Caco-2 (cell line): ENCODE results near the gene STEAP1B. TPM values are rescaled to one million over a fixed set of nuclear protein-coding genes. Genes with fewer than 3 reads are reported as not detected.
"Not testable (repeated sequence)": the region's sequence is repeated elsewhere in the genome, so short reads cannot be mapped to it uniquely, and the experiment has no call there.

ENCODE experiments used
- BruUV-seq: library from RNA; stranded (reverse); fragments of 400-500 nt; replicated peaks from 2 replicates; lab custom pipeline; 2021; lab: Mats Ljungman, UMichigan
- CTCF ChIA-PET: fragments of 300-600 bp; sonication (Branson Sonifier 250); formaldehyde crosslinking; loops from one replicate; lab custom pipeline; 2022; ENCODE audit warnings: antibody characterized with exemption; lab: Charles Lee
- POLR2A ChIA-PET: fragments of 300-600 bp; sonication (Branson Sonifier 250); formaldehyde crosslinking; loops from one replicate; lab custom pipeline; 2022; ENCODE audit warnings: antibody characterized with exemption; lab: Charles Lee
- DNase-seq, 2 experiments: peaks; one replicate each; pipeline versions ENCODE4 v3.0.0 to v3.0.0-alpha.2; 2020 to 2022
- H3K27me3 ChIP-seq: replicated peaks from 2 replicates; pipeline ENCODE4 v1.6.0; 2011; ENCODE audit warnings: low read length; ENCODE audit not compliant: control insufficient read depth, insufficient read depth
- H3K36me3 ChIP-seq: 2 replicates; pipeline ENCODE4 v1.5.1; 2011; ENCODE audit warnings: low read length; ENCODE audit not compliant: control insufficient read depth, insufficient read depth
- H3K4me1 ChIP-seq: fragments of 250-450 bp; sonication (Bioruptor Pico); 2 replicates; pipeline ENCODE4 v1.5.1; 2020; ENCODE audit warnings: mild to moderate bottlenecking
- H3K4me3 ChIP-seq: 2 replicates; pipeline ENCODE4 v1.5.1; 2011; ENCODE audit warnings: low read depth, mild to moderate bottlenecking, control low read depth, low read length
- H3K9me3 ChIP-seq: fragments of 250-450 bp; sonication (Bioruptor Pico); 2 replicates; pipeline ENCODE4 v1.5.1; 2020; ENCODE audit warnings: mild to moderate bottlenecking, moderate library complexity
- H3K27ac Mint-ChIP-seq: one replicate; pipeline ENCODE4 v1.8.0; 2022; ENCODE audit warnings: mixed read lengths; ENCODE audit not compliant: unreplicated experiment
- H3K27me3 Mint-ChIP-seq: one replicate; pipeline ENCODE4 v1.8.0; 2022; ENCODE audit warnings: mixed read lengths; ENCODE audit not compliant: insufficient read depth, unreplicated experiment
- H3K36me3 Mint-ChIP-seq: one replicate; pipeline ENCODE4 v1.8.0; 2022; ENCODE audit warnings: mild to moderate bottlenecking, mixed read lengths; ENCODE audit not compliant: insufficient read depth, unreplicated experiment
- H3K4me1 Mint-ChIP-seq: one replicate; pipeline ENCODE4 v1.8.0; 2022; ENCODE audit warnings: low read depth, mixed read lengths; ENCODE audit not compliant: unreplicated experiment
- H3K4me3 Mint-ChIP-seq: one replicate; pipeline ENCODE4 v1.8.0; 2022; ENCODE audit warnings: mild to moderate bottlenecking, moderate library complexity, mixed read lengths; ENCODE audit not compliant: unreplicated experiment
- H3K9me3 Mint-ChIP-seq: one replicate; pipeline ENCODE4 v1.8.0; 2022; ENCODE audit warnings: mixed read lengths; ENCODE audit not compliant: unreplicated experiment
- intact Hi-C: fragments of 100-400 bp; cut with micrococcal nuclease; formaldehyde crosslinking; loops from one replicate; pipeline ENCODE4 v1.10.0; 2022; ENCODE audit not compliant: unreplicated experiment
- total RNA-seq: library from RNA; stranded (reverse); gene quantifications from 2 replicates; pipeline ENCODE4 v1.2.3, GENCODE V29; 2022
- TF ChIP-seq, protein P1 (sequence below), 2 experiments: fragments of 200-600 bp in 1 of 2; IDR thresholded peaks; 1 replicate in 1 of 2; 2 replicates in 1 of 2; pipeline versions ENCODE4 v1.5.1 to v1.8.0; 2011 to 2022; ENCODE audit warnings: antibody characterized with exemption in 1 of 2, control low read depth in 1 of 2, inconsistent platforms in 1 of 2, low read depth in 1 of 2, low read length in 1 of 2, mild to moderate bottlenecking in 1 of 2, moderate library complexity in 1 of 2; ENCODE audit not compliant: insufficient read depth in 1 of 2, severe bottlenecking in 1 of 2, unreplicated experiment in 1 of 2

STEAP1B gene
- total RNA-seq, 1 experiment from 2014 or later = 1.7 TPM

DNA sequence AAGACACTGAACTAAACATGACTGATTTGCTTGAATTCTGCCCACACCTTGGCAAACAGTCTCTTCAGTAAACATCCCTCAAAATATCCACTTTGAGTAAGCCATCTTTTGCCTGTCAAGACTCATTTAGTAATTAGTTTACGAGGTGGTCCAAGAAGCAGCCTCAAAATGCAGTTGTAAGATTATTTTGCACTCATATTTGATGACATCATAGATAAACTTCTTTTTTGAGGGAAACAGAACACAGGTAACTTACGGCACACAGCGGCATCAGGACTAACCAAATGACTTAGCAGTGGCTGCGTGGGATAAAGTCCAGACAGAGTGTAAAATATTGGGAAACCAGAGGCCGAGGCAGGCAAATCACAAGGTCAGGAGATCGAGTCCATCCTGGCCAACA is 41.8 kb upstream of the STEAP1B start:
- POLR2A ChIA-PET = no interaction called here

DNA sequence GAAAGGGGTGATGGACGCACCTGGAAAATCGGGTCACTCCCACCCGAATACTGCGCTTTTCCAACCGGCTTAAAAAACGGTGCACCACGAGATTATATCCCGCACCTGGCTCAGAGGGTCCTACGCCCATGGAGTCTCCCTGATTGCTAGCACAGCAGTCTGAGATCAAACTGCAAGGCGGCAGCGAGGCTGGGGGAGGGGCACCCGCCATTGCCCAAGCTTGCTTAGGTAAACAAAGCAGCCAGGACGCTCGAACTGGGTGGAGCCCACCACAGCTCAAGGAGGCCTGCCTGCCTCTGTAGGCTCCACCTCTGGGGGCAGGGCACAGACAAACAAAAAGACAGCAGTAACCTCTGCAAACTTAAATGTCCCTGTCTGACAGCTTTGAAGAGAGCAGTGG is 28.5 kb upstream of the STEAP1B start:
- BruUV-seq, H3K4me3 Mint-ChIP-seq, DNase-seq, POLR2A ChIA-PET, H3K9me3 Mint-ChIP-seq, H3K36me3 Mint-ChIP-seq, H3K27ac Mint-ChIP-seq, H3K9me3 ChIP-seq, H3K27me3 ChIP-seq, H3K4me1 ChIP-seq, H3K4me3 ChIP-seq, H3K27me3 Mint-ChIP-seq, intact Hi-C loops, CTCF ChIA-PET, H3K4me1 Mint-ChIP-seq, H3K36me3 ChIP-seq: not testable (repeated sequence)

More for the DNA sequence above, 41.8 kb upstream of the STEAP1B start:
- Mint-ChIP-seq H3K9me3 (no peaks in the 10 kb centered on the region), H3K27me3 (no peaks in the 10 kb centered on the region), H3K4me1 (no peaks in the 10 kb centered on the region), H3K36me3 (no peaks in the 10 kb centered on the region), H3K27ac (no peak overlapping the region), H3K4me3 (no peak overlapping the region)
- TF ChIP-seq, protein P1, sequence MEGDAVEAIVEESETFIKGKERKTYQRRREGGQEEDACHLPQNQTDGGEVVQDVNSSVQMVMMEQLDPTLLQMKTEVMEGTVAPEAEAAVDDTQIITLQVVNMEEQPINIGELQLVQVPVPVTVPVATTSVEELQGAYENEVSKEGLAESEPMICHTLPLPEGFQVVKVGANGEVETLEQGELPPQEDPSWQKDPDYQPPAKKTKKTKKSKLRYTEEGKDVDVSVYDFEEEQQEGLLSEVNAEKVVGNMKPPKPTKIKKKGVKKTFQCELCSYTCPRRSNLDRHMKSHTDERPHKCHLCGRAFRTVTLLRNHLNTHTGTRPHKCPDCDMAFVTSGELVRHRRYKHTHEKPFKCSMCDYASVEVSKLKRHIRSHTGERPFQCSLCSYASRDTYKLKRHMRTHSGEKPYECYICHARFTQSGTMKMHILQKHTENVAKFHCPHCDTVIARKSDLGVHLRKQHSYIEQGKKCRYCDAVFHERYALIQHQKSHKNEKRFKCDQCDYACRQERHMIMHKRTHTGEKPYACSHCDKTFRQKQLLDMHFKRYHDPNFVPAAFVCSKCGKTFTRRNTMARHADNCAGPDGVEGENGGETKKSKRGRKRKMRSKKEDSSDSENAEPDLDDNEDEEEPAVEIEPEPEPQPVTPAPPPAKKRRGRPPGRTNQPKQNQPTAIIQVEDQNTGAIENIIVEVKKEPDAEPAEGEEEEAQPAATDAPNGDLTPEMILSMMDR (IDR thresholded peaks at IDR 0.05; ENCODE audit: insufficient read depth in 1 of 2, low read depth in 1 of 2, low read length in 1 of 2, severe bottlenecking in 1 of 2, unreplicated experiment in 1 of 2) = no peak
- no peaks in the 10 kb centered on the region for H3K36me3 ChIP-seq
- H3K27me3 ChIP-seq = no peaks in the 10 kb centered on the region
- intact Hi-C loops = no loop called here
- CTCF ChIA-PET = no interaction called here
- H3K4me1 ChIP-seq = peaks cover 30% of the 10 kb centered on the region
- DNase-seq = no peak
- no peak overlapping the region for H3K4me3 ChIP-seq
- H3K9me3 ChIP-seq = no peaks in the 10 kb centered on the region
- no TSS peak for BruUV-seq

DNA sequence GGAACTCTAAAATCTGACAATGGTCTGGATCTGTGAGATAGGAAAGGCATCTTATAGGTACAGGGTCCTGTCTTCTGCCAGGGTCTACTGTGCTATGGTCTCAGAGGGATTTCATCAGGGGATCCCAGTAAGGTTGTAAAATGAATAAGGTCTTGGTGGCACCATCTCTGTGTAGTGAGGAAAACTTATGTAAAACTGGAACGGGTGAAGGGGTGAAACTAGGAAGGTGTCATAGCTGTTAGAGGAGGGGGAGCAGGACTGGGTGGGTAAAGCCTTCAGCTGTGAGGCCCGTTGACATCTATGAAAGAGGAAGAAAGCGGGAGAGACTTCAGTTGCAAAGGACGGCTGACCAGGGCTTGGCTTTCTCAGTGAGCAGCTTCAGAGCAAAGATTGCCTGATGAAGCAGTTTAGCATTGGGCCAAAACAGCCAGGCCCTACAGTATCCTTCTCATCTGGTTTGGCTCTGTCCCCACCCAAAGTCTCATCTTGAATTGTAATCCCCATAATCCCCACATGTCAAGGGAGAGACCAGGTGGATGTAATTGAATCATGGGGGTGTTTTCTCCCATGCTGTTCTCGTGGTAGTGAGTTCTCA is 24.5 kb upstream of the STEAP1B start:
- CTCF ChIA-PET, POLR2A ChIA-PET, H3K27me3 ChIP-seq, H3K4me1 ChIP-seq, H3K27me3 Mint-ChIP-seq, H3K4me1 Mint-ChIP-seq, H3K9me3 ChIP-seq, H3K36me3 ChIP-seq, BruUV-seq, DNase-seq, H3K27ac Mint-ChIP-seq, H3K4me3 ChIP-seq, H3K36me3 Mint-ChIP-seq: not testable (repeated sequence)
- peaks cover 11% of the 10 kb centered on the region for H3K9me3 Mint-ChIP-seq
- intact Hi-C loops = loop anchor here (5.0 kb wide), 1 partner anchor 533 kb away; no protein-coding TSS in a partner anchor
- H3K4me3 Mint-ChIP-seq = peak overlapping the region; percentile 56

DNA sequence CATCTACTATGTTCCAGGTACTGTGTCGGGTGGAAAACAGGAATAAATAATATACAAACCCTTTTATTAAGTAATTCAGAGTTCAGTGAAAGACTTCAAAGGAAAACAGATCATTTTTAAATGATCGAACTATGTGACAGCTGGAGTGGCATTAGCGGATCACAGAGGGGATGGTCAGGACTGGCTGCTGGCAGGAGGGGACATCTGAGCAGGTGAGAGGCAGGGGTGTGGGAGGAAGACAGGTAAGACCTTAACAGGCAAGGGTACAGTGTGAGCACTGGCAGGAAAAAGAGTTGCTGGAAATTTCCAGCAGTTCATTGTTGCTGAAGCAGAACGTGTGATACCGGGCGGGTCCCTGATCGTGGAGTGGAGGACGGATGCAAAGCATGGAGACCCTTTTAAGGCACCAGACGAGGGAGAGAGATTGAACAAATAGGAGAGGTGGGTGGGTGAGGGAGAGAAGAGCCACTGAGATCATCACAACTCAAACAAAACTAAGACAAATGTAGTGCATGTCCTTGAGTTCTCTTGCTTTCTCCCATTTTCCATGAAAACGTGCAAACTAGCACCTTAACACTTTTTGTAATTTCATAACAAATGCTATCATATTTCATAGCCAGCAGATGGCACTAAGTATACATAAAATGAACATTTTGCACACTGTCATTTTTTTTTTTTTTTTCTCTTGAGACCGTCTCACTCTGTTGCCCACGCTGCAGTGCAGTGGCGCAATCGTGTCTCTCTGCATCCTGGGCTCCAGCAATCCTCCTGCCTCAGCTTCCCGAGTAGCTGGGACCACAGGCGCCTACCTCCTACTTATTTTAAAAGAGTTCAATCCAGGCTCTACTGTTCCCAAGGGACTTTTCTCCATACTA is 23.7 kb upstream of the STEAP1B start:
- CTCF ChIA-PET, BruUV-seq, H3K36me3 Mint-ChIP-seq, H3K27me3 ChIP-seq, H3K4me1 ChIP-seq, H3K9me3 ChIP-seq, H3K4me3 ChIP-seq, H3K27me3 Mint-ChIP-seq, H3K36me3 ChIP-seq, H3K27ac Mint-ChIP-seq, H3K4me1 Mint-ChIP-seq, POLR2A ChIA-PET: not testable (repeated sequence)
- TF ChIP-seq, protein P1 (IDR thresholded peaks at IDR 0.05; ENCODE audit: insufficient read depth in 1 of 2, low read depth in 1 of 2, low read length in 1 of 2, severe bottlenecking in 1 of 2, unreplicated experiment in 1 of 2) = peak in 1 of 2 experiments; percentile 47
- intact Hi-C loops = loop anchor here (5.0 kb wide), 1 partner anchor 534 kb away; no protein-coding TSS in a partner anchor
- peak in 1 of 2 experiments; percentile 17 for DNase-seq
- Mint-ChIP-seq H3K9me3 (peaks cover 18% of the 10 kb centered on the region), H3K4me3 (peak overlapping the region; percentile 56)

DNA sequence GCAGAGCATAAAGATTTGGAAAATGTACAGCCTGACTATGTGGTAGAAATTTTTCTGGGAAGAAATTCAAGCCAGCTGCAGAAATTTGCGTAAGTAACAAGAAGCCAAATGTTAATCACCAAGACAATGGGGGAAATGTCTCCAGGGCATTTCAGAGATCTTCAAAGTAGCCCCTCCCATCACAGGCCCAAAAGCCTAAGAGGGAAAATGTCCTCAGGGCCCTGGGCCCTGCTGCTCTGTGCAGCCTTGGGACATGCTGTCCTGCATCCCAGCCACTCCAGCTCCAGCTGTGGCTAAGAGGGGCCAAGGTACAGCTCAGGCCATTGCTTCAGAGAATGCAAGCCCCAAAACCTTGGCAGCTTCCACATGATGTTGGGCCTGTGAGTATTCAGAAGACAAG is 19.6 kb upstream of the STEAP1B start:
- DNase-seq, H3K27me3 ChIP-seq, H3K27ac Mint-ChIP-seq, H3K4me1 ChIP-seq, H3K9me3 ChIP-seq, H3K36me3 Mint-ChIP-seq, H3K4me3 Mint-ChIP-seq, BruUV-seq, H3K36me3 ChIP-seq, H3K27me3 Mint-ChIP-seq, POLR2A ChIA-PET, H3K4me1 Mint-ChIP-seq, CTCF ChIA-PET, intact Hi-C loops, H3K4me3 ChIP-seq: not testable (repeated sequence)
- peaks cover 23% of the 10 kb centered on the region for H3K9me3 Mint-ChIP-seq
